Measurements from ENCODE around the gene GRHL3. TPM values are rescaled to one million over a fixed set of nuclear protein-coding genes. Genes with fewer than 3 reads are reported as not detected.
"Not testable (repeated sequence)": the region's sequence is repeated elsewhere in the genome, so short reads cannot be mapped to it uniquely, and the experiment has no call there.

The GRHL3 gene
- 0.80 TPM for total RNA-seq
- long read RNA-seq, partial matches to known transcripts = 0 of 3 reads
- long read RNA-seq, other reads (novel, unspliced or antisense) = 3 of 3 reads

- DNase-seq = peak; percentile 67
These were observed at the start of gene GRHL3 for GRCh38 chr1:24319312-24319863. Gene GRHL3 (plus strand): TSS chr1:24319357. CDS start chr1:24319552, 195 bp downstream.

GRCh38 chr1:24274203-24275103 lies 44.7 kb upstream of the GRHL3 start:
- ATAC-seq; H3K4me1 ChIP-seq; intact Hi-C loops (cut with DNase I): not testable (repeated sequence)

More at GRCh38 chr1:24319312-24319863, at the start of gene GRHL3:
- H3K27ac ChIP-seq = no peak within 1 kb of the TSS
- no peaks in the 10 kb centered on the region for H3K9me3 ChIP-seq
- intact Hi-C loops (cut with DNase I) = no loop called here
- no peak for TF ChIP-seq CTCF (IDR thresholded peaks at IDR 0.05)
- no peak within 1 kb of the TSS for H3K4me3 ChIP-seq
- ATAC-seq = peak; percentile 52 to 63
- peaks cover 29% of the 10 kb centered on the region for H3K4me1 ChIP-seq
- H3K36me3 ChIP-seq = no peaks in the 10 kb centered on the region
- peaks cover 32% of the 10 kb centered on the region for H3K27me3 ChIP-seq (ENCODE audit: low read depth)

GRCh38 chr1:24275104-24275410 lies 44.1 kb upstream of the GRHL3 start:
- TF ChIP-seq CTCF (IDR thresholded peaks at IDR 0.05) = no peak

More at GRCh38 chr1:24274203-24275103, 44.7 kb upstream of the GRHL3 start:
- DNase-seq, H3K36me3 ChIP-seq, H3K4me3 ChIP-seq, H3K27ac ChIP-seq, H3K9me3 ChIP-seq: not testable (repeated sequence)
- H3K27me3 ChIP-seq (ENCODE audit: low read depth) = peaks cover 13% of the 10 kb centered on the region

GRCh38 chr1:24275510-24275909 lies 43.6 kb upstream of the GRHL3 start:
- ATAC-seq (no peak), DNase-seq (no peak)
- Histone ChIP-seq H3K4me1 (no peaks in the 10 kb centered on the region), H3K27me3 (ENCODE audit: low read depth) (peaks cover 13% of the 10 kb centered on the region), H3K27ac (no peak overlapping the region), H3K9me3 (no peaks in the 10 kb centered on the region), H3K4me3 (no peak overlapping the region), H3K36me3 (no peaks in the 10 kb centered on the region)
- intact Hi-C loops (cut with DNase I) = no loop called here
- no peak for TF ChIP-seq CTCF (IDR thresholded peaks at IDR 0.05)

More at GRCh38 chr1:24275104-24275410, 44.1 kb upstream of the GRHL3 start:
- DNase-seq = no peak
- peaks cover 13% of the 10 kb centered on the region for H3K27me3 ChIP-seq (ENCODE audit: low read depth)
- no peaks in the 10 kb centered on the region for H3K9me3 ChIP-seq
- intact Hi-C loops (cut with DNase I) = no loop called here
- H3K4me3 ChIP-seq = no peak overlapping the region
- H3K27ac ChIP-seq = no peak overlapping the region
- H3K36me3 ChIP-seq = no peaks in the 10 kb centered on the region
- no peaks in the 10 kb centered on the region for H3K4me1 ChIP-seq
- ATAC-seq = no peak

GRCh38 chr1:24276791-24277190 lies 42.4 kb upstream of the GRHL3 start:
- Histone ChIP-seq H3K9me3 (no peaks in the 10 kb centered on the region), H3K4me1 (no peaks in the 10 kb centered on the region), H3K27me3 (ENCODE audit: low read depth) (peaks cover 13% of the 10 kb centered on the region), H3K36me3 (no peaks in the 10 kb centered on the region), H3K27ac (no peak overlapping the region), H3K4me3 (no peak overlapping the region)
- intact Hi-C loops (cut with DNase I) = no loop called here
- no peak for ATAC-seq
- DNase-seq = no peak
- TF ChIP-seq CTCF (IDR thresholded peaks at IDR 0.05) = no peak

Data from lower lobe of right lung (tissue), 2 donors.